Measurements from ENCODE around the gene SVEP1.
"Not testable (repeated sequence)": the region's sequence is repeated elsewhere in the genome, so short reads cannot be mapped to it uniquely, and the experiment has no call there.

Gene SVEP1

GRCh38 chr9:110579034-110579861, at the start of gene SVEP1:
Gene SVEP1, minus strand, starts transcription at chr9:110579741. Its CDS starts 198 bp downstream, at chr9:110579543.
- no peak for DNase-seq

- DNase-seq = no peak
Observed at GRCh38 chr9:110626101-110626829, 46.7 kb upstream of the SVEP1 start.

- no peak for DNase-seq
Observed at GRCh38 chr9:110623462-110624025, 44.0 kb upstream of the SVEP1 start.

GRCh38 chr9:110622368-110622767, 42.8 kb upstream of the SVEP1 start:
- DNase-seq = no peak

GRCh38 chr9:110620726-110621125, 41.2 kb upstream of the SVEP1 start:
- DNase-seq = no peak

- no peak for DNase-seq
Observed at GRCh38 chr9:110619831-110620230, 40.3 kb upstream of the SVEP1 start.

- DNase-seq = no peak
Observed at GRCh38 chr9:110615498-110615897, 36.0 kb upstream of the SVEP1 start.

GRCh38 chr9:110614576-110614975, 35.0 kb upstream of the SVEP1 start:
- DNase-seq = not testable (repeated sequence)

- DNase-seq = no peak
Observed at GRCh38 chr9:110606179-110606790, 26.7 kb upstream of the SVEP1 start.

- no peak for DNase-seq
Observed at GRCh38 chr9:110605565-110605964, 26.0 kb upstream of the SVEP1 start.

- DNase-seq = no peak
Observed at GRCh38 chr9:110604171-110604601, 24.6 kb upstream of the SVEP1 start.

- DNase-seq = no peak
Observed at GRCh38 chr9:110602281-110602680, 22.7 kb upstream of the SVEP1 start.

- DNase-seq = no peak
Observed at GRCh38 chr9:110601098-110601497, 21.6 kb upstream of the SVEP1 start.

- DNase-seq = no peak
Observed at GRCh38 chr9:110599468-110599867, 19.9 kb upstream of the SVEP1 start.

- DNase-seq = no peak
Observed at GRCh38 chr9:110592044-110592830, 12.7 kb upstream of the SVEP1 start.

GRCh38 chr9:110591526-110591925, 12.0 kb upstream of the SVEP1 start:
- no peak for DNase-seq

- no peak for DNase-seq
Observed at GRCh38 chr9:110590816-110591215, 11.3 kb upstream of the SVEP1 start.

GRCh38 chr9:110588296-110588695, 8.8 kb upstream of the SVEP1 start:
- DNase-seq = no peak

GRCh38 chr9:110583237-110583636, 3.7 kb upstream of the SVEP1 start:
- DNase-seq = no peak

GRCh38 chr9:110582156-110582555, 2.6 kb upstream of the SVEP1 start:
- no peak for DNase-seq

- no peak for DNase-seq
Observed at GRCh38 chr9:110580850-110581249, 1.3 kb upstream of the SVEP1 start.

GRCh38 chr9:110579862-110580219, 300 bp upstream of the SVEP1 start:
- DNase-seq = no peak

Data from cortex of kidney (tissue), 1 donor.